IPS-11a (cell line): ENCODE data around the gene CLCN2.
A peak's percentile ranks its signal among the peaks of the same experiment; 100 is the strongest.

ENCODE experiments used
- H3K4me3 ChIP-seq: one replicate; pipeline ENCODE4 v1.5.1; 2013; ENCODE audit warnings: low read depth, low read length, control low read depth

The CLCN2 gene

DNA sequence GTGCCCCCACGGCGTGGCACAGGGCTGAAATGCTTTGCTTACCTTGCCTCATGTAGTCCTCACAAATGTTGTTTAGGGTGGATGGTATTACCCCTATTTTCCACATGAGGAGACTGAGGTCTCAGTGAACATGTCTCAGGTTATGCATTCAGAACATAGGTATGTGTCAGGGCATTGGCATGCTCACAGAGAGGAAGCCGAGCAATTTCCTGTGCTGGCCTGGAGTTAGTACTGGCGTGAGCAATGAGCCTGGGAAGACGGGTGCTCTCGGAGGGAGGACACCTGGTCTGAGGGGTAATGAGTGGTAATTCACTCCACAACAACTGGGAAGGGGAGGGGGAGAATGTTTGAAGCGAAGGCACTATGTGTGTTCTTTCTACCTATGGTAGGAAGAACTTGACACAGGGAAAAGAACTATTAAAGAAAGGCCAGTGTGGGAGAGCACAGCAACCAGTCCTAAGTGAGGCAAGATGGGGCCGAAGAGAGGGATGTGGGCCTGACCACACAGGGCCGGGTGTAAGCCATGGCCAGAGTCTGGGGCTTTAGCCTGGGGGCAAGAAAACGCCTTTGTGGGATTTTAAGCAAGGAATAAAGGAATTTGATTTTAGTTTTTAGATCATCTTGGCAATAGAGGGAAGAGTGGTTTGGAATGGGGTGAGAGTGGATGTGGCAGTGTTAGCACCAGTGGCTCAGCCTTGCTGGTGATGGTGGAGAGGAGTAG is 28.9 kb downstream of the CLCN2 start:
- H3K4me3 ChIP-seq, result no peak overlapping the region

- H3K4me3 ChIP-seq, result no peak overlapping the region
Observed at GRCh38 chr3:184328516-184328915, 32.9 kb downstream of the CLCN2 start.

- no peak overlapping the region for H3K4me3 ChIP-seq
Observed at GRCh38 chr3:184327171-184327570, 34.2 kb downstream of the CLCN2 start.

DNA sequence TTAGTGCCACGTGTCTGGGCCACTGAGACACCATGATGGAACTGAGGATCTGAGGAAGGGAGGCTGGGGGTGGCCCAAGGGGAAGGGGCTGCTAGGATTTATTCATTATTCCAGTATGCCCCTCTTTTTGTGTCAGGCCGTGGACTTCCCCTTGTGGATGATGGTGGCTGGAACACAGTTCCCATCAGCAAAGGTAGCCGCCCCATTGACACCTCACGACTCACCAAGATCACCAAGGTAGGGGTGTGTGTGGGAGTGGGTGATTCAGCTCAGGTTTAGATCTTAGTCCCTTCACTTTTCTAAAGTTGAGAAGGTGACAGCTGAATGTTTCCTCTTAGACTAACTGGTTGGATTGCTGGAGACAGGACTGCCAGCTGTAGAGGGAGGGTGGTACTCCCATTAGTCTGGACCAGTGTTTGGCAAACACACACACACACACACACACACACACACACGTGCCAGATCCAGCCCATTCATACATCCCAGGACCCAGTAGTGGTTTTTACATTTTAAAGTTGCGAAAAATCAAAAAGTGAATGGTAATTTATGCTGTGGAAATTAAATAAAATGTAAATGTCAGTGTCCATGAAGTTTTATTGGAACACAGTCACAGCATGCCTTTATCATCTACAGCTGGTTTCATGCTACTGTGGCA is 35.6 kb downstream of the CLCN2 start:
- H3K4me3 ChIP-seq, result no peak overlapping the region

- no peak overlapping the region for H3K4me3 ChIP-seq
Observed at GRCh38 chr3:184325269-184325668, 36.1 kb downstream of the CLCN2 start.

- H3K4me3 ChIP-seq, result no peak overlapping the region
Observed at GRCh38 chr3:184323696-184324095, 37.7 kb downstream of the CLCN2 start.

GRCh38 chr3:184322731-184323487 is 38.5 kb downstream of the CLCN2 start:
- no peak overlapping the region for H3K4me3 ChIP-seq

- H3K4me3 ChIP-seq, result no peak overlapping the region
Observed at GRCh38 chr3:184321666-184322065, 39.7 kb downstream of the CLCN2 start.

DNA sequence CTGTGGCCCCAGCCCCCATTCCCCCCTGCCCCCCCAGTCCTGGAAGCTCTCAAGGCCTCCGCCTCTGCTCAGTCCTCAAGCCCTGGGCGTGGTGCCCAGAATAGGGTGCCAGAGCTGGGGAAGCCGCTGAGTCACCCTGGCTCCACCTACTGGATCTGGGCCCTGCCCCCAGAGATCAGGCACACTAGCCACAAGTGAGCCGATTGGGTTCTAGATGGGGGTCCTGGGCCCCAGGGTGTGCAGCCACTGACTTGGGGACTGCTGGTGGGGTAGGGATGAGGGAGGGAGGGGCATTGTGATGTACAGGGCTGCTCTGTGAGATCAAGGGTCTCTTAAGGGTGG is 41.3 kb downstream of the CLCN2 start:
- H3K4me3 ChIP-seq, result no peak overlapping the region

DNA sequence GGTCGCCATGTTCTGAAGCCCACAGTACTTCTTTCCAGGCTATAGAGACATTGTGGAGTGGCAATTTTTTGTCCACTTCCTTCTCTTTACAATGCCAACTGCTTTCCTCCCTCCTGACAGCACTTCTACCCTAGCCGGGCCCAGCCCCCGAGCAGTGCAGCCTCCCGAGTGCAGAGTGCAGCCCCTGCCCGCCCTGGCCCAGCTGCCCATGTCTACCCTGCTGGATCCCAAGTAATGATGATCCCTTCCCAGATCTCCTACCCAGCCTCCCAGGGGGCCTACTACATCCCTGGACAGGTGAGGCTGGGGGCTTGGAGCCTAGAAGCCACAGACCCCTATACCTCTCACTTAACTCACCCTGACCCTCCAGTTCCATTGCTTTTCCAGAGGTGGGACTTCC is 44.2 kb downstream of the CLCN2 start:
- no peak overlapping the region for H3K4me3 ChIP-seq

- H3K4me3 ChIP-seq, result no peak overlapping the region
Observed at GRCh38 chr3:184316792-184317191, 44.6 kb downstream of the CLCN2 start.

DNA sequence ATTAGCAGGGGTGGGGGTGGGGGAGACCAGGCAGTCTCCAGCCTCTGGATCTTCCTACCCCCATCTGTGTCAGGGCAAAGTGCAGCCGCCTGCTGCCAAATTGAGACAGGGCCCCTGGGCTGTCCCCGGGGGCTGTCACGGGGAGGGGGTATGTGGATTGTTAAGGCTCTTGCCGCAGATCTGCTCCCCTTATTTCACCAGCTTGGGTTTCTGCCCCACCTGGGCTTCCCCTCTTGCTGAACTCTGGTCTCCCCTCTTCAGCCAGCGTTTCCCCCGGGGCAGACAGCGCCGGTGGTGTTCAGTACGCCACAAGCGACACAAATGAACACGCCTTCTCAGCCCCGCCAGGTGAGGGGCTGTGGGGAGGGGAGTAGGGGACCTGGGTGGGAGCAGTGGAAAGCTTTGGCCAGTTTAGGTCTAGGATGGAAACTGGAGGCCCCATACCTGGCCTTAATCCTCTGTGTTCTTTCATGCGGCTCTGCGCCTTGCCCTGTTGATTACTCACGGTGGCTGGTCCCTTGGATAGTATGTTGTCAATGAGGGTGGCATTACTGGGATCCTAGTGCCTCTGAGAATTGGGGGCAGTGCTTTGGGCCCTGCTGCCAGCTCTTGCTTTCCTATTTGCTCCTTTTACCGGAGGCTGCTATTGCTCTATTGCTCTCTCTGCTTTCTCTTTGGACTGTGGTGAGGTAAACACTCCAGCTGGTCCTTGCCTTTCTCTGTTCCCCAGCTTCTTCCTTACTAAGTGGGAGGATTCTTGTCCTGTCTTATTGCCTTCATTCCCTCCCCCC is 45.3 kb downstream of the CLCN2 start:
- peak overlapping the region; percentile 81 for H3K4me3 ChIP-seq

DNA sequence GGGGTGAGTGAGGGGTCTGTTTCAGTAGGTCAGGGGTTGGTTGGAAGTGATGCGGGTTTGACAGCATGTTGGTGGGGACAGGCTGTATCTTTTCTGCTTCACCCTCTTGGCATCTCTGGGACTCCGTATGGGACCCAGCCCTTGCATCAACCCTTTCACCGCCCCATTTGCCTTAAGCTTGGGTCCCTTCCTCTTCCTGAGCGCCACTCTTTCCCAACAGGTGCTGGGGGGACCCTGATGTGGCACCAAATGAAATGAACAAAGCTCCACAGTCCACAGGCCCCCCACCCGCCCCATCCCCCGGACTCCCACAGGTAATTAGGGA is 45.9 kb downstream of the CLCN2 start:
- peak overlapping the region; percentile 81 for H3K4me3 ChIP-seq

GRCh38 chr3:184314700-184315542 is 46.5 kb downstream of the CLCN2 start:
- peak overlapping the region; percentile 81 for H3K4me3 ChIP-seq

- peak within 1 kb of the TSS; percentile 81 for H3K4me3 ChIP-seq
Observed at GRCh38 chr3:184314363-184314699, 47.1 kb downstream of the CLCN2 start, which contains the start of gene EIF4G1. Gene EIF4G1 (plus strand): TSS chr3:184314606. CDS start chr3:184315797, 1,191 bp downstream.

DNA sequence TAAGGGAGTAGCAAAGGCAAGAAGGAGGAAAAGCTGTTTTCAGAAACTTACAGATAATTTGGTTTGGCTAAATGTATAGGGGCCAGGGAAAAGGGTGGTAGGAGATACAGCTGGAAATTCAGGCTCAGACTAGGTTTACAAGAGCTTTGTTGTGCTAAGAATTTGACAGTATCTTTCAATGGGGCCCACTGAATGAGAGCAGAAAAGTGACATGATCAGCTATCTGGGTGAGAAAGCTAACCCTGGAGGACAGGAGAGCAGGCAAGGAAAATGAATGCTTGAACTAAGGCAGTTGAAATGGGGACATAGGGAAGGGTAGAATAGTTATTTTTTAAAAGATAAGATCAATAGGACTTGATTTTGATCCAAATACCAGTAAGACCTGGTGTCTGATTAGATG is 49.8 kb downstream of the CLCN2 start:
- no peak overlapping the region for H3K4me3 ChIP-seq

DNA sequence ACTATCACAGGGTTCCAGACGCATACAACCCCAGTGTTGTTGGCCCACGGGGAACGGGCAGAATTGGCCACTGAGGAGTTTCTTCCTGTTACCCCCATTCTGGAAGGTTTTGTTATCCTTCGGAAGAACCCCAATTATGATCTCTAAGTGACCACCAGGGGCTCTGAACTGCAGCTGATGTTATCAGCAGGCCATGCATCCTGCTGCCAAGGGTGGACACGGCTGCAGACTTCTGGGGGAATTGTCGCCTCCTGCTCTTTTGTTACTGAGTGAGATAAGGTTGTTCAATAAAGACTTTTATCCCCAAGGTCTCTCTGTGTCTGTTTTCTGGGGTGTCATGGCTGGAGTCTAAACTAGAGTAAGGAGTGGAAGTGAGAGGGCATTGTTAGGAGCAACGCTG is 52.7 kb downstream of the CLCN2 start:
- no peak overlapping the region for H3K4me3 ChIP-seq

- no peak overlapping the region for H3K4me3 ChIP-seq
Observed at GRCh38 chr3:184307915-184308314, 53.5 kb downstream of the CLCN2 start.

GRCh38 chr3:184306341-184306972 is 54.9 kb downstream of the CLCN2 start:
- no peak overlapping the region for H3K4me3 ChIP-seq

DNA sequence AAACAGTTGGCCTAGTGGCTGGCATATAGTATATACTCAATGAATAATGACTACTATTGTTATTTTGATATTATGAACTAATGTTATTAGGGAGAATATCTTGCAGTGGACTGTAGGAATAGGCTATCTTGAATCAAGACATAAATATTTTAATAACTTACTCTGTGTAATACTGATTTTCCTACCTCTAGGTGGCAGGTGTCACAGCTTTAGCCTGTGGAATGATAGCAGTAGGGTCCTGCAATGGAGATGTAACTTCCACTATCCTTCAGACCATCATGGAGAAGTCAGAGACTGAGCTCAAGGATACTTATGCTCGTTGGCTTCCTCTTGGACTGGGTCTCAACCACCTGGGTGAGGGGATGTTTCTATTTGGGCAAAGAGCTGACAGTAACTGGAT is 55.8 kb downstream of the CLCN2 start:
- no peak overlapping the region for H3K4me3 ChIP-seq
